Stimulated activated CD8-positive, alpha-beta memory T cell treated with anti-CD3 and anti-CD28 coated beads, Interleukin-7, amount 100 ng/mL, for 24 hours (primary cell): ENCODE data around the gene DNTTIP2.
"Not testable (repeated sequence)": the region's sequence is repeated elsewhere in the genome, so short reads cannot be mapped to it uniquely, and the experiment has no call there.

ENCODE experiments used
- DNase-seq: peaks from one replicate; pipeline ENCODE4 v3.0.0-alpha.2; 2020; ENCODE audit warnings: low read depth

Gene DNTTIP2, protein sequence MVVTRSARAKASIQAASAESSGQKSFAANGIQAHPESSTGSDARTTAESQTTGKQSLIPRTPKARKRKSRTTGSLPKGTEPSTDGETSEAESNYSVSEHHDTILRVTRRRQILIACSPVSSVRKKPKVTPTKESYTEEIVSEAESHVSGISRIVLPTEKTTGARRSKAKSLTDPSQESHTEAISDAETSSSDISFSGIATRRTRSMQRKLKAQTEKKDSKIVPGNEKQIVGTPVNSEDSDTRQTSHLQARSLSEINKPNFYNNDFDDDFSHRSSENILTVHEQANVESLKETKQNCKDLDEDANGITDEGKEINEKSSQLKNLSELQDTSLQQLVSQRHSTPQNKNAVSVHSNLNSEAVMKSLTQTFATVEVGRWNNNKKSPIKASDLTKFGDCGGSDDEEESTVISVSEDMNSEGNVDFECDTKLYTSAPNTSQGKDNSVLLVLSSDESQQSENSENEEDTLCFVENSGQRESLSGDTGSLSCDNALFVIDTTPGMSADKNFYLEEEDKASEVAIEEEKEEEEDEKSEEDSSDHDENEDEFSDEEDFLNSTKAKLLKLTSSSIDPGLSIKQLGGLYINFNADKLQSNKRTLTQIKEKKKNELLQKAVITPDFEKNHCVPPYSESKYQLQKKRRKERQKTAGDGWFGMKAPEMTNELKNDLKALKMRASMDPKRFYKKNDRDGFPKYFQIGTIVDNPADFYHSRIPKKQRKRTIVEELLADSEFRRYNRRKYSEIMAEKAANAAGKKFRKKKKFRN

DNA sequence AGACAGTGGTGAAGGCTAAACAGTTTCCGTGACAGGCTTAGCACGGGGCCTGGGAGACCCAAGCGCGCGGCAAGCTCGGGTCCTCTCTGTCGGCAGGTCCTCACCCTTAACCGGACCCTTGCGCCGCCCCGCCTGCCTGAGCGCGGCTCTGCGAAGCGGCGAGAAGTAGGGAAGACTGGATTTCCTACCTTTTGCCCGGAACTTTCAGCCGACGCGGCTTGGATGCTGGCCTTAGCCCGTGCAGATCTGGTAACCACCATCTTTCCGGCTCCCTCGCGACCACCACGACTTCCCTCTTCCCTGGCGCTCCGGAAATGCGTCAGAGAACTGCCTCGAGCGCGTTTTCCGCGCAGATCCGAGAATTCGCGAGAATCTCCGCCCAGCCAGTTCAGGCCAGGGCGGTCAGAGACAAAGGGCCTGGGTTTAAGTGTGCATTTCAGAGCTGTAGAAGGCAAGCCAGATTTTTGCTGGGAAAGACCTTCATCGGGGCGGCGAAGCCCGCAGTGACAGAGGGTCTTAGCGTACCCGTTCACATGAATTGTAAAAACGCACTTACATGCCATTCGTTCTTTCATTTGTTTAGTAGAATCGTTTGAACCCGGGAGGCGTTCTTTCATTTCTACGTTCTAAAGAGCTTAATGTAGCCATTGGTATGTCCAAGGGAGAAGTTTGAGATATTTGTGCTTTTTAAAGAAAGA, at the start of gene DNTTIP2:
TSS of gene DNTTIP2 (minus strand) at position 318 of the 698 bp plus-strand sequence. CDS start at position 260, 58 bp downstream.
- peak; percentile 85 for DNase-seq

DNA sequence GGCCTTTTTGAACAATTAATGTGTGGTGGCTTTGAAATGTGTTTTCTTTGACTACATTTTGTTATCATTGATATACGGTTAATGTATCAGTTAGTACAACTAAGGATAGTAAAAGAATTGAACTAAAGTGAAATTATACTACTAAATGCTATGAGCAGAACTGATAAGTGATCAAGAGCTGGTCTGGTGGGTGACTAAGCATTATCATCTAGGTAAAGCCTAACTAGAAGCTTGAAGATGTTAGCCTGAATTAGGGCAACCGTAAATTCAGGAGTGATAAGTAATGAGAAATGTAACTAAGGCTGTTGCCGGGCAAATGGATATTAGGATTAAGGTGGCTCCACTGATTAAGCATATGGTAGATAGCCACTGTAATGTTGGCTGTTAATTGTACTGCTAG, 46.2 kb upstream of the DNTTIP2 start:
- no peak for DNase-seq

DNA sequence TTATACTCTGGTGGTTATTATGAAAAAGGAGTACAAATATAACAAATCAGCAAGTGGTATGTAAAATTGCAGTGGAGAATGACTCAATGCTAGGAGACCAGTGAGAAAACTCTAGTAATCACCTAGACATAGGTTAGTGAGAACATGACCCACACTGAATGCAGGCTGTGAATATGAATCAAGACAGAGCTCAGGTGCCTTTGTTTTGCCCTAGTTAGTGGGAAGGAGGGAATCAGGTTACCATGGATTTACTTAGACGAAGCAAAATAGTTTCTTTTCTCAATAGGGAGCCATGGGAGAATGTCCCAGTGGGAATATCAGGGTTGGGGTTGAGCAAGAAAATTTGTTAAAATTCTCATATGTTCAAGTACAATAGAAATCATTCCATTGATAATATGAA, 40.8 kb upstream of the DNTTIP2 start:
- no peak for DNase-seq

DNA sequence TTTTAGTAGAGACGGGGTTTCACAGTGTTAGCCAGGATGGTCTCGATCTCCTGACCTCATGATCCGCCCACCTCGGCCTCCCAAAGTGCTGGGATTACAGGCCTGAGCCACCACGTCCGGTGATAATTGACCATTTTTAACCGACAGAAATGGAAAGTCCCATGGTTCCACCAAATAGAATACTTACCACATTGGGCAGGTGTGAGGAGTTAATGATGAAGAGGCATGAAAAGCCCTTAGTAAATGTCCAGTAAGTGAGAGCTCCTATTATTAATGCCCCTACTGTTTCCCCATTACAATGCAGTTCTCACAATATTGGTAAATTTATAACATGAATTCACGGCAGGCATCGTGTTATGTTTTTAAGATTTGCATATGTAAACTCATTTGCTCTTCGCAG, 38.3 kb upstream of the DNTTIP2 start:
- no peak for DNase-seq

DNA sequence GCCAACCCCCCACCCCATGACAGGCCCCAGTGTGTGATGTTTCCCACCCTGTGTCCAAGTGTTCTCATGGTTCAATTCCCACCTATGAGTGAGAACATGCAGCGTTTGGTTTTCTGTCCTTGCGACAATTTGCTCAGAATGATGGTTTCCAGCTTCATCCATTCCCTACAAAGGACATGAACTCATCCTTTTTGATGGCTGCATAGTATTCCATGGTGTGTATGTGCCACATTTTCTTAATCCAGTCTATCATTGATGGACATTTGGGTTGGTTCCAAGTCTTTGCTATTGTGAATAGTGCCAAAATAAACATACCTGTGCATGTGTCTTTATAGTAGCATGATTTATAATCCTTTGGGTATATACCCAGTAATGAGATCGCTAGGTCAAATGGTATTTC, 31.9 kb upstream of the DNTTIP2 start:
- not testable (repeated sequence) for DNase-seq

DNA sequence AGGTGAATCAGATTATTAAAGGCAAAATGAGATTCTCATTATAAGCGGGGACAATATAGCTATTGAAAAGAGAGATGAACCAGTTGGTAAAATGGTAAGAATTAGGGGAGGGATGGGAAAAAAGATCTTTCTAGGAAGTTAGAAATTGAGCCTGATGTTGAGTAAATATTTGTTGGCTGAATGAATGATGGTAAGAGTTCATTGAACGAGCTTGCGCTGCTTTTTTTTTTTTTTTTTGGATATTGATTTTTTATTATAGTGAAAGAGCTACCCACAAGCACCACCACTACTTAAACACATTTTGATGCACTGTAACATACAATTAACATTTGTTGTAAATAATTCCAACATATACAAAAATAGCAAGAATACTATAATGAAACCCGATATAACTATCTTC, 31.3 kb upstream of the DNTTIP2 start:
- DNase-seq = no peak

DNA sequence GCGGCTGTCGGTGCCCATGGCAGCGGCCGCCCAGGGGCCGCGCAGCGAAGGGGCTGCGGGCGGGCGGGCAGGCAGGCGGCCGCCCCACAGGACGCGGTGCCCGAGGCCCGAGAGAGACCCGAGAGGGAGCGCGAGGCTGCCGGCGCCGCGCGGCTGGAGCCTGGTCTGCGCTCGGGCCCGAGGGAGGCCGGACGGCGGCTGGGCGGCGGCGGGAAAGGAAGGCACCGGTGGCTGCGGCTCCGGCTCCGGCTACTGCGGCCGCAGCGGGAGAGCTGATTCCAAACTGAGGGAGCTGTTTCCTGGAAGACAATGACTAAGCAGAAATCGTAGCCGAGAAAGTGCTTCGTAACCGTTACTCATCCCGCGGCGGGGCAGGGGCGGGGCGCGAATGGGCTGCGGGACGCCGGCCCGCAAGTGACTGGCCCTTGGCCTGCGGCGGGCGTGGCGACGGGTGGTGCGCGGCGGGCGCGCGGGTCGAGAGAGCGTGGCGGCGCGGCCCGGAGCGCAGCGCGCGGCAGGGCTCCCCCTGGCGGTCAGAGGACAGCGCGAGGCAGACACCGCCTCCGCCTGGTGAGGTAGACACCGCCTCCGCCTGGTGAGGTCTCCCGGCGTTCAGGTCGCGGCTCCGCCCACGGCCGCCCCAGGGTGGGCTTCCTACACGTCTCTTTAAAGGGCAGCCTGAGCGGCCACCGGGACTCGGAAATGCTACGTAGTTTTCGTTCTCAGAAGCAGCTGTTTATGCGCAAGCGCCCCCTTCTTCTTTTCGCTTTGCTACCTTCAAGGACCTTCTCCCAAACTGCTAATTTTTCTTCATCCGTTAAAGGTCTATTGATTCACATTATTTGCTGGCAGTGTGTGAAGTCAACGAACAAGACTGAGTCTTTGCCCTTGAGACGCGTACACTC, 30.4 kb upstream of the DNTTIP2 start, which contains the start of gene GCLM:
TSS of gene GCLM (minus strand) at position 285 of the 905 bp plus-strand sequence. CDS start at position 18, 267 bp downstream.
- DNase-seq = peak; percentile 81

DNA sequence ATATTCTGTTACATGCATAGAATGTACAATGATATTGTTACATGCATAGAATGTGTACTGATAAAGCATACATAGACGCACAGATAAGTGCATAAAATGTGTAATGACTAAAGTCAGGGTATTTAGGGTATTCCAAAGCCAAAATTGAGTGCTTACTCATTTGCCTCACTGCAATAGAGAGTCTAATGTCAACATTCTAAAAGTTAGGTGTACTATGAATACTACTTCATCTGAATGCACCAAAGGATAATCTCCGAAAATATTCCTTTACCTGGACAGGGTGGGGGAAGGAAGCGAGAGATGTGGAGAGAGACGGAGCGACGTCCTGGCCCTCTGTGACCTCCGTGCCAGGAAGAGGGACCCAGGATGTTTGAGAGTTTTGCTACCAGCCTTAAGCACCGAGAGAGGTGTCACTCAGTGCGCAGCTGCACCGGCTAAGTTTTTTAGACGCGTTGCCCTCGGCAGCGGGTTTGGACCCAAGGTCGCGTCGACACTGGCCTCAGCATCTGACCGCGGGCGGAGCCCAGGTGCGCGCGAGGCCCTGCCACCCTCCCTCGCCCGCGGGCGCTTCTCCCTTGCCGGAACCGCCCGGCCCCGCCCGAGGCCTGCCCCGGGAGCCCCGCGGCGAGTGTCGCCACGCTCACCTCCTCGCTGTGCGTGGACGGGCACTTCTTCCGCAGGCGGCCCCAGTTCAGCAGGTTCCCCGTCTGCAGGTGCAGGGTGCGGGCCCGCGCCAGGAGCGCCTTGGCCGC, 29.6 kb upstream of the DNTTIP2 start:
- peak; percentile 24 for DNase-seq

DNA sequence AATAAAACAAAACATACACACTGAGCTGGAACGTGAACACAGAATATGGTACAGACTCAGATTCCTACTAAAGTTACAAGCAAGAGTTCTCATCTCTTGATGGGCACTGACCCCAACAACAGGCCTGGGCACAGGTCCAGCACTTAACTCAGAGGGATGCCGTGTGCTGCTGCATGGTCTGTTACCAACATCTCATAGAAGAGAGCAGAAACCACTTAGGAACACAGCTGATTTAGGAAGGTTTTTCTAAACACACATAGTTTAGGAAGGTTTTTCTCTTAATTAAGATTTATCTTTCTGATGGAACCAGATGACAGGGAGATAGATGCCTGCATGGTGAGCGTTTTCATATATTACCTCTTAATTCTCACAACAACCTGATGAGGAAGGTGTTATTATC, 28.7 kb upstream of the DNTTIP2 start:
- DNase-seq = no peak

DNA sequence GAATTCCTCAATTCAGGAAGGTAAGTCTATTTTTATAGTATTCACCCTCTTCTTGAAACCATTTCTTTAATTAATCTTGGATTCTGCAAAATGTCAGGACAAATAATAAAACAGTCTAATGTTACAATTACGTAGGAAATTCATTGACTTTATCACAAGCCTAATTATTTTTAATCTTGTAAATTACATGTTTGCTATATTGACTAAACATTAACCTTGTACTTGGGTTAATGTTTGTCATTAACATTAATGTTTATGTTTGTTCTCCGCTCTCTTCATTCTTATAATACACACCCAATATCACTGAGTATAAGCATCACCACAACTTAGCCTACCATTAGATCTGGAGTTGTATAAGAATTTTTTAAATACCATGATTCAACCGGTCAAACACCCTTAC, 27.5 kb upstream of the DNTTIP2 start:
- DNase-seq = no peak

DNA sequence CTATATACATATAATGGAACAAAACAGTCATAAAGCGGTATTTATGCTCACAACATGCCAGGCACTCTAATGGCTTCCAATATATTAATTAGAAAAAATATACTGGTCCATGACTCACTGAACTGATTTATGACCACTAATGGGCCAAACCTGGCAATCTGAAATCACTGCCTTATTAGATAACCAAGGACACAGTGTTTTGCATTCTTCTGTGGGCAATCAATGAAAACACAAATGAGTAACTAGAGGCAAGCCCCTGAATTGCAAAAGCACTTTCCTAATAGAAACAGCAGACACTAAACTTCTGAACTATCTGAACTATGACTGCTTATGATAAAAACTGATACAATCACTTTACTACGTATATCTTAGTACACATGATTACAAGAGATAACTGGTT, 26.7 kb upstream of the DNTTIP2 start:
- DNase-seq = no peak

DNA sequence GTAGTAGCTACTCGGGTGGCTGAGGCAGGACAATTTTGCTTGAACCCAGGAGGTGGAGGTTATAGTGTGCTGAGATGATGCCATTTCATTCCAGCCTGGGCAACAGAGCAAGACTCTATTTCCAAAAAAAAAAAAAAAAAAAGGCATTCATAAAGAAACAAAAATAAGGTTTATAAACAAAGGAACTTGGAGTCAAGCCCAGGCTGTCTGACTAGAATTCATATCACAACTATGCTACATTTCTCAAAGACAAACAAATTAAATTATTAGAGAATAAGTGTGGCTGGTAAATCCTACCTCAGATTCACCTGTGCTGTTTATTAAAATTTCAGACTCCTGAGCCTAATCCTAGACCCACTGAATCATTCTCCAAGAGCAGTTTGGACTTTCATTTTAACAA, 26.0 kb upstream of the DNTTIP2 start:
- DNase-seq = no peak

DNA sequence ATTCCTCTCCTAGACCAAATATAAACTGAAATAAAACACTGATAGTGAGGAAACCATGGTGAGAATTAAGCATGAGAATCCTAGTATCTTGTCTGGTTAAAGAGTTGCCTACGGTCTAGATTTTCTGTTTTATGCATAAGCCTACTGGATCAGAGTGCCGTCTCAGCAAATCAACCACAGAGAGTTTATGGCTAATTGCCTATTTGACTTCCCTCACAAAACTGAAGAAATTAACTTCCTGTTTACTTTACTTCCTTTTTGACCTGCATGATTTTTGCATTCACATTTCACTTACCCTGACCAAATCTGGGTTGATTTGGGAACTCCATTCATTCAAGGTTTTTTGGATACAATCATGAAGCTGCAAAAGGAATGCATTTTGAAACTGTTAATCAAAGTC, 25.2 kb upstream of the DNTTIP2 start:
- DNase-seq = no peak

DNA sequence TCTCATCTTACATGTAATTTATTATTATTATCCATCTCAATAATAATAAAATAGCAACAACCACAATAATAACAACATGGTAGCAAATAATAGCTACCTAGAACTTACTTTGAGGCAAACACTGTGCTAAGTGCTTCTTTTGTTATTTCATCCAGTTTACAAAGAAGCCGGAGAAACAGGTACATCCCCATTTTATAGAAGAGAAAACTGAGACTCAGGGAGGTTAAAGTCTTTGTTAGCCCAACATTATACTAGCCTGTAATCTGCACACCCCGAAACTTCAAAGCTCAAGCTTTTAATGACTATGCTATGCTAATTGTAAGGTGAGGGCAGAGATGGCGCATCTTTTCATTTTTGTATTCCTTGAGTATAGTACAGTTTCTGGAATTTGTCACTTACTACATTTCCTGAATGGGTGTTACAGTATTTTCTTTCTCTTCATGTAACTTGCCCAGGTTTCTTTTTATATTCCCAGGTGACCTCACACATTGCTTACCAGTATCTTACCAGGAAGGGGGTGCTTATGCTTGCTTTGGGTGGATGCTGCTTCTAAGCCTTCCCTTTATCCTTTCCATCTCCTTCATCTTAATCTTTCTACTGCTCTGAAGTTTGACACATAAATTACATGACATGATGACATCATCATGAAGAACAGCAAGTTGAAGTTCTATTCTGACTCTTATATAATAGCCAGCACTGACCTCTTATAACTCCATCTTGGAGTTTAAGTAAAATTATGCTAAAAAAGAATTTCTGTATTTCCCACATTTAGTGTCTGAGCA, 21.9 kb upstream of the DNTTIP2 start:
- DNase-seq = no peak

DNA sequence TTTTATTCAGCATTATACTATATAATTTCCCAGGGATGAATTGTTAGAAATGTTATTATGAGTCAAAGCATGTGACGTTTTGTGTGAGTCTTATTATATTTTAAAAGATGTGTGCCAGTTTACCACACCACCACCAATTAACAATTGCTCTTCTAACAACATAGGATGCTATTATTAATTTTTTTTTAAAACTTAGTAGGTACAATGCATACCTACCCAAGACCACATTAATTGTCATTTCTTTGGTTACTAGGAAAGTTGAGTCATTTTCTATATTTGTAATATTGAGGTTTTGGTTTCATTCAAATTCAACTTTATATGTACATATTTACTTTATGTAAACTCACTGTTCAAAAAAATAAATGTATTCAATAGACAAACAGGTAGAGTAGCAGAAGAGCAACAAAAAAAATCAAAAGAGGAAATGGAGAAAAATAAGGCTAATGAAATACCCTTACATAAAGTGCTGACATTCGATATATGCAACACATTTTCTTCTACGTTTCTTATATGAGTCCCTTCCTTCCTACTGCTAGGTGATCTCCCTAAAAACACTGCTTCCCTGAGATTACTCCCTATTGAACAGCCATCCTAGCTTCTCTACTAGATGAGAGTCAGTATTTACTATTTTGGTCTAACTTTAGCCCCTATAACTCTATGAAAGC, 20.7 kb upstream of the DNTTIP2 start:
- no peak for DNase-seq

DNA sequence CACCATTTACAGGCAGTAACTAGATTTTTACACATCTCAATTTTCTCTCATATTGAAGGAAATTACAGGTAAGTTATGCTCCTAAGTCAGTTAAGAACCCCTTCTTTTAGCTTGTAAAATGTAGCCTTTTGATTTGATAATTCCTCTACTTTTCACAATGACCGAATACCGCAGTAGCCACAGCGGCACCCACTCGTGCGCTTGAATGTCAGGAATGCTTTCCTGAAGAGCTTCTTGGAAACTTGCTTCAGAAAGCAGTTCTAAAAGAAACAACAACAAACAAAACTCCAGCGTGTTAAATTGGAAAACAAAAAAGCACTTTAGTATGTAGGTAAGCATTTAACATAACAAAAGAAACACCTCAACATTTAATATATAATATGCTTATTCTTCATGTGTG, 9.9 kb upstream of the DNTTIP2 start:
- DNase-seq = no peak

DNA sequence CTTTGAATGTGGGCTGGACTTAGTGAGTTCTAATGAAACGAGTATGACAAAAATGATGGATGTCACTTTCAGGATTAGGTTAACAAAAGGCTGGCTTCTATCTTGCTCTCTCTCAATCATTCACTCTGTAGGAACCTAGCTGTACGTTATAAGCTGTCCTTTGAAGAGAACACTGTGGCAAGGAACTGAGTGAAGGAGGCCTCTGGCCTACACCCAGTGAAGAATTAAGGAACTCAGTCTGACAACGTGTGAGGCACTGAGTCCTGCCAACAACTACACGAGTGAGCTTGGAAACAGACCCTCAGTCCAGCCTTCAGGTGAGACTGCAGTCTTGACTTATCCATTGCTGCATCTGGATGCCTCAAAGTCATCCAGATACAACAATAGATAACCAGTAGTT, 3.3 kb upstream of the DNTTIP2 start:
- DNase-seq = no peak

DNA sequence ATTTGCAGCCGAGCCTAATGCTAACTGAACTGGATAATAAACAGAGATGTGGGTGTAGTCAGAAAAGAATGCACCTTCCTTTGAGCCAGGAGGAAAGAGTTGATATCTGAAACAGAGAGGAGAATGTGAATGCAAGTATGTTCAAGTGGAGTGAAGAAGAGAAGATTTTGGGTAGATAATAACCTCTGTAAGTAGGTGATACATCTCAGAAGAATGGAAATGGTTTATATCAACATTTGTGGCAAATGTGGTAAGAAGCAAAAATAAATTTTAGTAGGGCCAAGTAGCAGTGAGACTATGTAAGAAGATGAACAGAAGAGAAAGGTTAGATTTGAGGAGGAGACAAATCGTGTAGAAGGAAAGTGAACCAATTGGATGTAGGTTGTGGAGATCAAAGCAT, 1.7 kb upstream of the DNTTIP2 start:
- DNase-seq = no peak

DNA sequence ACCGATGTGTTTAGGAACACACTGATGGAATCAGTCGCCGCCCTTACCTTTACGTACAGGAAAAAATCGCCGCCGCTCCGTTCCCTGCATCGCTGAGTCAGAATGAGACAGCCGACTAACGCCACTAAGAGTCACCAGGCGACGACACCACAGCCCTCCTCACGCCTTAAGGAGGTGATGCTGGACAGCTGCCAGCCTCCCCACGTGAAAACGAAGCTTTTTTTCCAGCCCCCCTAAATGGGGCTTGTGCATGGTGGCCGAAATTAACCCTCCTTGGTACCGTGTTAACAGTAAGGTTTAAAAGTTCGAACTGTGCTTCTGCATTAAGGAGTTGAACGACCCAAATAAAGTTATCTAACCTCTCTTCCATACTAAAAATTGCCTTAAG, 511 bp downstream of the DNTTIP2 start:
- DNase-seq = peak; percentile 46

DNA sequence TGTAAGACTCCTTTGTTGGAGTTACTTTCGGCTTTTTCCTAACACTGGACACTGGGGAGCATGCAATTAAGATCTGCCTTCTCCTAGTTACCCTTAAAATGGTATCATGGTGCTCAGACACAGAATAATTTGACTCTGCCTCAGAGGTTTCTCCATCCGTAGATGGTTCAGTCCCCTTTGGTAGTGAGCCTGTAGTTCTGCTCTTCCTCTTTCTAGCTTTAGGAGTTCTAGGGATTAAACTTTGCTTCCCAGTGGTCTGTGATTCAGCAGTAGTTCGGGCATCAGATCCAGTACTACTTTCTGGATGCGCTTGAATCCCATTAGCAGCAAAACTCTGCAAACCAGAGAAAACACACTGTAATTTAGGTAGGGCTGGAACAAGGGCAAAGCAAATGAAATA, 1.5 kb downstream of the DNTTIP2 start:
- no peak for DNase-seq
